ENCODE data around the gene MCAM.
A peak's percentile ranks its signal among the peaks of the same experiment; 100 is the strongest.

The MCAM gene

GRCh38 chr11:119307219-119307618 lies 9.7 kb downstream of the MCAM start:
- DNase-seq (ENCODE audit: low spot score): peak; percentile 59

- no peak for DNase-seq (ENCODE audit: low spot score)
Observed at GRCh38 chr11:119306373-119306890, 10.5 kb downstream of the MCAM start.

GRCh38 chr11:119305556-119306372 lies 11.2 kb downstream of the MCAM start:
- no peak for DNase-seq (ENCODE audit: low spot score)

GRCh38 chr11:119303227-119303718 lies 13.7 kb downstream of the MCAM start:
- no peak for DNase-seq (ENCODE audit: low spot score)

GRCh38 chr11:119300198-119300964 lies 16.5 kb downstream of the MCAM start:
- DNase-seq (ENCODE audit: low spot score): peak; percentile 78

- no peak for DNase-seq (ENCODE audit: low spot score)
Observed at GRCh38 chr11:119299416-119299815, 17.5 kb downstream of the MCAM start.

- DNase-seq (ENCODE audit: low spot score): peak; percentile 89
Observed at GRCh38 chr11:119298726-119299125, 18.2 kb downstream of the MCAM start.

GRCh38 chr11:119297938-119298337 lies 19.0 kb downstream of the MCAM start:
- DNase-seq (ENCODE audit: low spot score): no peak

- DNase-seq (ENCODE audit: low spot score): no peak
Observed at GRCh38 chr11:119295178-119295577, 21.8 kb downstream of the MCAM start.

GRCh38 chr11:119293461-119293860 lies 23.5 kb downstream of the MCAM start:
- DNase-seq (ENCODE audit: low spot score): no peak

GRCh38 chr11:119290894-119291497 lies 25.9 kb downstream of the MCAM start:
- no peak for DNase-seq (ENCODE audit: low spot score)

- no peak for DNase-seq (ENCODE audit: low spot score)
Observed at GRCh38 chr11:119288219-119288618, 28.7 kb downstream of the MCAM start.

- DNase-seq (ENCODE audit: low spot score): no peak
Observed at GRCh38 chr11:119285431-119285830, 31.5 kb downstream of the MCAM start.

- peak; percentile 54 for DNase-seq (ENCODE audit: low spot score)
Observed at GRCh38 chr11:119284344-119285157, 32.4 kb downstream of the MCAM start.

GRCh38 chr11:119282495-119282894 lies 34.4 kb downstream of the MCAM start:
- DNase-seq (ENCODE audit: low spot score): no peak

GRCh38 chr11:119277660-119278059 lies 39.3 kb downstream of the MCAM start:
- no peak for DNase-seq (ENCODE audit: low spot score)

GRCh38 chr11:119273721-119274120 lies 43.2 kb downstream of the MCAM start:
- DNase-seq (ENCODE audit: low spot score): no peak

GRCh38 chr11:119267645-119268044 lies 49.3 kb downstream of the MCAM start:
- DNase-seq (ENCODE audit: low spot score): no peak

- no peak for DNase-seq (ENCODE audit: low spot score)
Observed at GRCh38 chr11:119266517-119267255, 50.2 kb downstream of the MCAM start.

GRCh38 chr11:119266063-119266462 lies 50.9 kb downstream of the MCAM start:
- DNase-seq (ENCODE audit: low spot score): no peak

All from cerebellar cortex (tissue), 1 donor.